ENCODE data around the gene SPIB.
"Not testable (repeated sequence)": the region's sequence is repeated elsewhere in the genome, so short reads cannot be mapped to it uniquely, and the experiment has no call there.

GRCh38 chr19:50390295-50390694 lies 28.4 kb upstream of the SPIB start:
- TF ChIP-seq CTCF (IDR thresholded peaks at IDR 0.05; ENCODE audit: low read depth, low read length, poor library complexity, severe bottlenecking); EZH2phosphoT487 (IDR thresholded peaks at IDR 0.05; ENCODE audit: borderline replicate concordance, low read length): not testable (repeated sequence)
